Esophagus muscularis mucosa (tissue), 3 donors: ENCODE measurements around the gene SLC24A3.

Experiments used
- POLR2A ChIP-seq: fragments of 450-650 bp; IDR thresholded peaks from one replicate; pipeline ENCODE4 v1.6.1; 2017; ENCODE audit warnings: antibody characterized with exemption, moderate library complexity, mild to moderate bottlenecking, low read depth
- POLR2AphosphoS5 ChIP-seq, 2 donors: sonication (generic); formaldehyde crosslinking; IDR thresholded peaks; one replicate each; pipeline ENCODE4 v1.6.1; 2017; ENCODE audit warnings: antibody characterized with exemption in 2 of 2
- TF ChIP-seq, protein P1 (sequence below), 3 experiments: fragments of 200-600 bp in 2 of 3; fragments of 450-650 bp in 1 of 3; sonication (generic) in 2 of 3; IDR thresholded peaks; one replicate each; pipeline ENCODE4 v1.5.1; 2017 to 2019; ENCODE audit warnings: antibody characterized with exemption in 3 of 3, mild to moderate bottlenecking in 2 of 3, moderate library complexity in 1 of 3

GRCh38 chr20:19330731-19331130, 118.3 kb downstream of the SLC24A3 start:
- TF ChIP-seq, protein P1, sequence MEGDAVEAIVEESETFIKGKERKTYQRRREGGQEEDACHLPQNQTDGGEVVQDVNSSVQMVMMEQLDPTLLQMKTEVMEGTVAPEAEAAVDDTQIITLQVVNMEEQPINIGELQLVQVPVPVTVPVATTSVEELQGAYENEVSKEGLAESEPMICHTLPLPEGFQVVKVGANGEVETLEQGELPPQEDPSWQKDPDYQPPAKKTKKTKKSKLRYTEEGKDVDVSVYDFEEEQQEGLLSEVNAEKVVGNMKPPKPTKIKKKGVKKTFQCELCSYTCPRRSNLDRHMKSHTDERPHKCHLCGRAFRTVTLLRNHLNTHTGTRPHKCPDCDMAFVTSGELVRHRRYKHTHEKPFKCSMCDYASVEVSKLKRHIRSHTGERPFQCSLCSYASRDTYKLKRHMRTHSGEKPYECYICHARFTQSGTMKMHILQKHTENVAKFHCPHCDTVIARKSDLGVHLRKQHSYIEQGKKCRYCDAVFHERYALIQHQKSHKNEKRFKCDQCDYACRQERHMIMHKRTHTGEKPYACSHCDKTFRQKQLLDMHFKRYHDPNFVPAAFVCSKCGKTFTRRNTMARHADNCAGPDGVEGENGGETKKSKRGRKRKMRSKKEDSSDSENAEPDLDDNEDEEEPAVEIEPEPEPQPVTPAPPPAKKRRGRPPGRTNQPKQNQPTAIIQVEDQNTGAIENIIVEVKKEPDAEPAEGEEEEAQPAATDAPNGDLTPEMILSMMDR (IDR thresholded peaks at IDR 0.05): no peak
- TF ChIP-seq POLR2A (no peak), POLR2AphosphoS5 (IDR thresholded peaks at IDR 0.05) (no peak)
